ENCODE results near the gene ZKSCAN1.
"Not testable (repeated sequence)": the region's sequence is repeated elsewhere in the genome, so short reads cannot be mapped to it uniquely, and the experiment has no call there.

The ZKSCAN1 gene

GRCh38 chr7:100007887-100008286 lies 7.5 kb upstream of the ZKSCAN1 start:
- TF ChIP-seq, protein P1, sequence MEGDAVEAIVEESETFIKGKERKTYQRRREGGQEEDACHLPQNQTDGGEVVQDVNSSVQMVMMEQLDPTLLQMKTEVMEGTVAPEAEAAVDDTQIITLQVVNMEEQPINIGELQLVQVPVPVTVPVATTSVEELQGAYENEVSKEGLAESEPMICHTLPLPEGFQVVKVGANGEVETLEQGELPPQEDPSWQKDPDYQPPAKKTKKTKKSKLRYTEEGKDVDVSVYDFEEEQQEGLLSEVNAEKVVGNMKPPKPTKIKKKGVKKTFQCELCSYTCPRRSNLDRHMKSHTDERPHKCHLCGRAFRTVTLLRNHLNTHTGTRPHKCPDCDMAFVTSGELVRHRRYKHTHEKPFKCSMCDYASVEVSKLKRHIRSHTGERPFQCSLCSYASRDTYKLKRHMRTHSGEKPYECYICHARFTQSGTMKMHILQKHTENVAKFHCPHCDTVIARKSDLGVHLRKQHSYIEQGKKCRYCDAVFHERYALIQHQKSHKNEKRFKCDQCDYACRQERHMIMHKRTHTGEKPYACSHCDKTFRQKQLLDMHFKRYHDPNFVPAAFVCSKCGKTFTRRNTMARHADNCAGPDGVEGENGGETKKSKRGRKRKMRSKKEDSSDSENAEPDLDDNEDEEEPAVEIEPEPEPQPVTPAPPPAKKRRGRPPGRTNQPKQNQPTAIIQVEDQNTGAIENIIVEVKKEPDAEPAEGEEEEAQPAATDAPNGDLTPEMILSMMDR (IDR thresholded peaks at IDR 0.05), result no peak
- no peak for DNase-seq (ENCODE audit: low spot score)
- no peak overlapping the region for H3K27ac ChIP-seq
- no peak overlapping the region for H3K4me3 ChIP-seq

GRCh38 chr7:100008525-100008924 lies 6.9 kb upstream of the ZKSCAN1 start:
- H3K27ac ChIP-seq, result no peak overlapping the region
- no peak for DNase-seq (ENCODE audit: low spot score)
- H3K4me3 ChIP-seq, result no peak overlapping the region

DNA sequence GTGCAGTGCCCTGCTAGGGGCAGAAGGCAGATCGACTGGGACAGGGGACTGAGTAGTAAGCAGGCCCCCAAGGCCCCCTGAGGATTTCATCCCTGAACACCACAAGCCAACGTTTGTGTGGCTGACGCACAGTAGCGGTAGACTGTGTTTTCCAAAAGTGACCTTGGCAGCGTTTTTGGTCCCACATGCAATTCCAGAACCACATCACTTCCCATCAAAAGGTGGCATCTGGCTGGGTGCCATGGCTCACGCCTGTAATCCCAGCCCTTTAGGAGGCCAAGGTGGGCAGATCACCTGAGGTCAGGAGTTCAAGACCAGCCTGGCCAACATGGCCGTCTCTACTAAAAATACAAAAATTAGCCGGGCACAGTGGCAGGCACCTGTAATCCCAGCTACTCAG lies 5.4 kb upstream of the ZKSCAN1 start:
- not testable (repeated sequence) for DNase-seq (ENCODE audit: low spot score)

More at GRCh38 chr7:100008525-100008924, 6.9 kb upstream of the ZKSCAN1 start:
- TF ChIP-seq, protein P1 (IDR thresholded peaks at IDR 0.05), result no peak

GRCh38 chr7:100010901-100011300 lies 4.5 kb upstream of the ZKSCAN1 start:
- DNase-seq (ENCODE audit: low spot score), result no peak
- Histone ChIP-seq H3K27ac (no peak overlapping the region), H3K4me3 (no peak overlapping the region)
- TF ChIP-seq, protein P1 (IDR thresholded peaks at IDR 0.05), result no peak

More for the DNA sequence above, 5.4 kb upstream of the ZKSCAN1 start:
- H3K4me3 ChIP-seq, H3K27ac ChIP-seq: not testable (repeated sequence)

DNA sequence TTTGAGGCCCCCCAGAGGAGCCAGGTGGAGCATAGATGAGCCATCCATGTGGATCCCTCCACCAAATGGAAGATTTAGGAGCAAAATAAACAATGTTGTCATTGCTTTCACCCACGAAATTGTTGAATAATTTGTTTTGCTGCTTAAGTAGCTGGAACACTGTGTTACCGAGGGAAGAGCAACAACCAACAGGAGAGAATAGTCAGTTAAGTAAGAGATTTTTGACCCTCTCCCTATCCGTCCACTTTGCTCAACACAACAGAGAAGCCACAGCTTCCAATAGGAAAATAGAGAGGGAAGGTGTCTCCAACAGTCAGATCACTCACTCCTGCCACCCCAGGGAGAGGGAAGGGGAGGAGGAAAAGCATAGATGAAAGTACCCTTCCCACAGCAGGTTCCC lies 3.9 kb upstream of the ZKSCAN1 start:
- Histone ChIP-seq H3K27ac (no peak overlapping the region), H3K4me3 (no peak overlapping the region)
- DNase-seq (ENCODE audit: low spot score), result no peak
- TF ChIP-seq, protein P1 (IDR thresholded peaks at IDR 0.05), result no peak

DNA sequence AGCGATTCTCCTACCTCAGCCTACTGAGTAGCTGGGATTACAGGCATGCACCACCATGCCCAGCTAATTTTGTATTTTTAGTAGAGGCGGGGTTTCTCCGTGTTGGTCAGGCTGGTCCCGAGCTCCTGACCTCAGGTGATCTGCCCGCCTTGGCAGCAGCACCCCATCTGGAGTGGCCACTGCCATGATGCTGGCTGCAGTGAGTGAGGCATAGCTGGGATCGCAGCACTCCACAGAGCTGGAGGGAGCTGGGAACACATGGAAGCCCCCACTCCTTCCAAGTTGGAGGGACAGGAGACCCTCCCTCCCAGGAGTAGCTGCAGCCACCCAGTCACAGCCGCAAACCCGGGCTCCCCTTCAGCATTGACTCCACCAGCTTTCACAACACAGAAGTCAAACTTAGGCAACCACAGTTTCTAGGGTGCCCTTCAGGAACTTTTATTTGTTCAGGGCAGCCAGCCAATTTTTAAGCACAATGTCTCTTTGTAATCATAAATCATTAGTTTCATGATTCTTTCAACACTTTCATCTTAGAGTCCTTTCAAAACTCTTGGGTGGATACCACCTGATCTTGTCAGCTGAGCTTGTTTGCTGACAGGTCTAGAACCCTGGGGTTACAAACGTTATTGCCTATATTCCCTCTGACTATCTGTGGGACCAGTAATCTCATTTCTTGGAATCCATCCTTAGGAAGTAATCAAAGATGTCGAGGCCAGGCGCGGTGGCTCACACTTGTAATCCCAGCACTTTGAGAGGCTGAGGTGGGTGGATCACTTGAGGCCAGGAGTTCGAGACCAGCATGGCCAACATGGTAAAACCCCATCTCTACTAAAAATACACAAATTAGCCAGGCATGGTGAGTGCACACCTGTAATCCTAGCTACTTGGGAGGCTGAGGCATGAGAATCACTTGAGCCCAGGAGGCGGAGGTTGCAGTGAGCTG lies 2.7 kb upstream of the ZKSCAN1 start:
- H3K27ac ChIP-seq; DNase-seq (ENCODE audit: low spot score); H3K4me3 ChIP-seq: not testable (repeated sequence)

DNA sequence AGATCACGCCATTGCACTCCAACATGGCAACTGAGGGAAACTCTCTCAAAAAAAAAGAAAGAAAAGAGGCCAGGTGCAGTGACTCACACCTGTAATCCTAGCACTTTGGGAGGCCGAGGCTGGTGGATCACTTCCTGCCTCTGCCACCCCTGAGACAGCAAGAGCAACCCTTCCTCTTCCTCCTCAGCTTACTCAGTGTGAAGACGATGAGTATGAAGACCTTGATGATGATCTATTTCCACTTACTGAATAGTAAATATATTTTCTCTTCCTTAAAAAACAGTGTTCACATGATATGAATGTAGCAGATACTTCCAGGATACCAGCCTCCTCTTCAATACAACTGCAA lies 2.1 kb upstream of the ZKSCAN1 start:
- TF ChIP-seq, protein P1 (IDR thresholded peaks at IDR 0.05), result no peak
- no peak for DNase-seq (ENCODE audit: low spot score)
- Histone ChIP-seq H3K27ac (no peak overlapping the region), H3K4me3 (no peak overlapping the region)

DNA sequence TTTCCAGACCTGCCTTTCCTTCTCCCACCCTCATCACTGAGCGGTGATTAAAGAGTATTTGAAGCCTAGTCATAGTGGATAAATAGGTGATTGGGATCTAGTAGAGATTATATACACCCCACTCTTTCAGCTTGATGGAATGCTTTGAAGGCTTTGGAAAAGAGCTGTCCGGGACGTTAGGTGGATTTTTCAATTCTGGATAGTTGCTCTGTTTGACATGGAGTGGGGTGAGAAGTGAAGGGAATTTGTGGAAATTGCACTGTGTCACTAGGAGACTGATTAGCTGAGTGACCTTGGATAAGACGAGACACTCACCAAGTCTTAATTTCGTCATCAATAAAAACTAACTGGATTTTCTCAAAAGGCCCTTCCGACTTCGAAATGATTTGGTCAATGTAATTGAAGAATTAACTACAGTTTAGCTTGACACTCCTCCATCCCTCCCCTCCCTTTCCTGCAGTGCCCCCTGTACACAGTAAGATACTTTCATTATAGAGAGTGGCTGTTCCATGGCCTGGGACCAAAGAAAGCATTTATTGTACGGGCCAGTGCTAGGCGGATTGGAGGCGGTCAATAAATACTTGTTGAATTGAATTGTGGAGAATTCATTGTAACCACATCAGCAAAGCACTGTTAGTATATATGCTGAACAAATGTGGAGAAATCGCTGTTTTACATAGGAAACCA lies 962 bp downstream of the ZKSCAN1 start:
- Histone ChIP-seq H3K27ac (peak overlapping the region; percentile 96 to 97), H3K4me3 (peak overlapping the region; percentile 93)
- TF ChIP-seq, protein P1 (IDR thresholded peaks at IDR 0.05), result no peak
- DNase-seq (ENCODE audit: low spot score), result no peak
